Ovary (tissue), 3 donors: ENCODE results near the gene PLEKHA6.

Source experiments
- CTCF ChIP-seq, 3 donors: fragments of 450-650 bp in 2 of 3; fragments of 200-600 bp in 1 of 3; IDR thresholded peaks; one replicate each; pipeline versions ENCODE4 v1.5.1 to v1.8.0; 2016 to 2022; ENCODE audit warnings: antibody characterized with exemption in 3 of 3, mild to moderate bottlenecking in 1 of 3
- EP300 ChIP-seq: sonication (generic); formaldehyde crosslinking; IDR thresholded peaks from one replicate; pipeline ENCODE4 v1.6.1; 2017; ENCODE audit warnings: antibody characterized with exemption
- POLR2A ChIP-seq: fragments of 450-650 bp; IDR thresholded peaks from one replicate; pipeline ENCODE4 v1.6.1; 2017; ENCODE audit warnings: antibody characterized with exemption, mild to moderate bottlenecking, moderate library complexity
- donor health status: DM: no; HTN: no; CAD: no.

- TF ChIP-seq CTCF (IDR thresholded peaks at IDR 0.05) (no peak), POLR2A (no peak), EP300 (no peak)
Measured at GRCh38 chr1:204314171-204314892, 45.4 kb downstream of the PLEKHA6 start.
